Bronchial epithelial cell (primary cell): Measurements from ENCODE around the gene IFITM1. TPM values are rescaled to one million over a fixed set of nuclear protein-coding genes. Genes with fewer than 3 reads are reported as not detected.

Experiments used
- DNase-seq: peaks from one replicate; pipeline ENCODE4 v3.0.0-alpha.2; 2010; ENCODE audit warnings: low read depth
- FAIRE-seq: peaks from 2 replicates; lab custom pipeline; 2011; peaks lifted over from hg19 to GRCh38; lab: Jason Lieb, UNC
- H3K27me3 ChIP-seq: 2 replicates; pipeline ENCODE4 v1.5.1; 2011; ENCODE audit warnings: low read length; ENCODE audit not compliant: control insufficient read depth, insufficient read depth
- H3K36me3 ChIP-seq: 2 replicates; pipeline ENCODE4 v1.5.1; 2011; ENCODE audit warnings: low read length; ENCODE audit not compliant: control insufficient read depth, insufficient read depth
- H3K4me3 ChIP-seq: 2 replicates; pipeline ENCODE4 v1.5.1; 2011; ENCODE audit warnings: mild to moderate bottlenecking, low read depth, low read length, control low read depth
- total RNA-seq: library from RNA; depleted of rRNA; stranded (reverse); fragments of >200 nt; gene quantifications from 2 replicates; pipeline ENCODE4 v1.2.1, GENCODE V29; 2014
- TF ChIP-seq, protein P1 (sequence below): IDR thresholded peaks from 2 replicates; pipeline ENCODE4 v1.5.1; 2011; ENCODE audit warnings: mild to moderate bottlenecking, moderate library complexity, low read length, control low read depth, inconsistent platforms; ENCODE audit not compliant: insufficient read depth, severe bottlenecking

The IFITM1 gene
- total RNA-seq, 1 donor from 2014 or later = 1.8 TPM

DNA sequence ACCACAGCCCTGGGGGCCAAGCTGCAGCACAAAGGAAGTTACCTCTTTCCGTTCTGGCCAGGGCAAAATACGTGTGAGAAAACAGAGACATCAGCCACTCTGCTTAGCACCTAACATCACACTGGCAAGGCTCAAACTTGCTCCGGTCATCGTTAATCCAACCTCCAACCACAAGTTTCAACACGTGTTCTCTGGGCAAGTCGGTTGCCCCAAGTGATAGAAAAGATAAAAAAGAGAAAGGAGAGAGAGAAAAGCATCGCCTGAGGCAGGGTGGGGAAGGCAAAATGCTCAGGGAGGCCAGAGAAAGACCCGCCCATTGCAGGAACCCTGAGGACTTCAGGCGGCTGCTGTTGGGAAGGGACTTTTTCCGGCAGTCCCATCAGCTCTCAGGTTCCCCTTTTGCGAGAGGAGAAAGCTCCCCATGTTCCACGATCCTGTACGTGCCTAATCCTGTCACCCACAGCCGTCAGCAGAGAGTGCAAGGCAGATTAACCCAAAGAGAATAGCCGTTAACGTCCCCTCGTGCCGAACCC lies 36.9 kb downstream of the IFITM1 start:
- H3K27me3 ChIP-seq = no peaks in the 10 kb centered on the region
- FAIRE-seq (no peak), DNase-seq (peak; percentile 79)
- TF ChIP-seq, protein P1, sequence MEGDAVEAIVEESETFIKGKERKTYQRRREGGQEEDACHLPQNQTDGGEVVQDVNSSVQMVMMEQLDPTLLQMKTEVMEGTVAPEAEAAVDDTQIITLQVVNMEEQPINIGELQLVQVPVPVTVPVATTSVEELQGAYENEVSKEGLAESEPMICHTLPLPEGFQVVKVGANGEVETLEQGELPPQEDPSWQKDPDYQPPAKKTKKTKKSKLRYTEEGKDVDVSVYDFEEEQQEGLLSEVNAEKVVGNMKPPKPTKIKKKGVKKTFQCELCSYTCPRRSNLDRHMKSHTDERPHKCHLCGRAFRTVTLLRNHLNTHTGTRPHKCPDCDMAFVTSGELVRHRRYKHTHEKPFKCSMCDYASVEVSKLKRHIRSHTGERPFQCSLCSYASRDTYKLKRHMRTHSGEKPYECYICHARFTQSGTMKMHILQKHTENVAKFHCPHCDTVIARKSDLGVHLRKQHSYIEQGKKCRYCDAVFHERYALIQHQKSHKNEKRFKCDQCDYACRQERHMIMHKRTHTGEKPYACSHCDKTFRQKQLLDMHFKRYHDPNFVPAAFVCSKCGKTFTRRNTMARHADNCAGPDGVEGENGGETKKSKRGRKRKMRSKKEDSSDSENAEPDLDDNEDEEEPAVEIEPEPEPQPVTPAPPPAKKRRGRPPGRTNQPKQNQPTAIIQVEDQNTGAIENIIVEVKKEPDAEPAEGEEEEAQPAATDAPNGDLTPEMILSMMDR = no peak
- no peak overlapping the region for H3K4me3 ChIP-seq
- no peaks in the 10 kb centered on the region for H3K36me3 ChIP-seq

DNA sequence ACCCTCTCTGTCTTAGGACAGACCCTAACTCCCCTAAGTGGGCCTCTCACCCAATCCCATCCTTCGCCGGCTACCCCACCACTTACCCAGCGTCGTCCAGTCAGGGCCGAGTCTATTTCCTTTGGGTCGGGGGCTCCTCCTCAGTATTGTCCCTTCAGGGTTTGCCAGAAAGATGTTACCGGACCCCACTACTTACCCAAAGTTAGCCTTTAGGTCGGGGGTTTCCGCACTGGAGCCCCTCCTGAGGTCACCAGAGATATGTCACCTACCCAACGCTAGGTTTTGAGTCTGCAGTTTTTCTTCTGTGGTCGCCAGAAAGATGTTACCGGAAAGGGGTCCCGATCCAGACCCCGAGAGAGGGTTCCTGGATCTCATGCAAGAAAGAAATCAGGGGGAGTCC lies 37.6 kb downstream of the IFITM1 start:
- H3K36me3 ChIP-seq = no peaks in the 10 kb centered on the region
- H3K27me3 ChIP-seq = no peaks in the 10 kb centered on the region
- no peak overlapping the region for H3K4me3 ChIP-seq
- DNase-seq = no peak
- FAIRE-seq = no peak
- TF ChIP-seq, protein P1 = no peak

DNA sequence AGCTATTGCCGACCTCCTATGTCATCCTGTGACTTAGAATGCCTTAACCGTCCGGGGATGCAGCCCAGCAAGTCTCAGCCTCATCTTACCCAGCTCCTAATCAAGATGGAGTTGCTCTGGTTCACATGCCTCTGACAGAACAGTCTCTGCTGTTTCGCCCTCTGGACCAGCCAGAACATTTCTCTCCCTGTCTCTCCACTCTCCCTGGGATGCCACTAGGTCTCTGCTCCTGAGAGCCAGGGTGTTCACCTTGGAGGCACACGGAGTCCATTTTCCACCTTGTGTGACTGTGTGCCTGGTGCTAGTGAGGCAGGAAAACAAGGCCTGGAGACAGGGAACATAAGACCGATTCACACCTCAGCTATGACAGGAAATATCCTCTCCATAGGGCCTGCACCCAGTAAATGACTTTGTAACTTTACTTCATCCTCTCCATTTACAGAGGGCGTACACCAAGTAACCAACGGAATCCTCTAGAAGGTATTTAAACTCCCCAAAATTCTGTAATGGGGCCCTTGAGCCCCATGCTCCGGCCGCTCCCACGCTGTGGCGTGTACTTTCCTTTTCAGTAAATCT lies 38.7 kb downstream of the IFITM1 start:
- FAIRE-seq = no peak
- no peak for DNase-seq
- Histone ChIP-seq H3K4me3 (no peak overlapping the region), H3K27me3 (no peaks in the 10 kb centered on the region), H3K36me3 (no peaks in the 10 kb centered on the region)
- TF ChIP-seq, protein P1 = no peak

DNA sequence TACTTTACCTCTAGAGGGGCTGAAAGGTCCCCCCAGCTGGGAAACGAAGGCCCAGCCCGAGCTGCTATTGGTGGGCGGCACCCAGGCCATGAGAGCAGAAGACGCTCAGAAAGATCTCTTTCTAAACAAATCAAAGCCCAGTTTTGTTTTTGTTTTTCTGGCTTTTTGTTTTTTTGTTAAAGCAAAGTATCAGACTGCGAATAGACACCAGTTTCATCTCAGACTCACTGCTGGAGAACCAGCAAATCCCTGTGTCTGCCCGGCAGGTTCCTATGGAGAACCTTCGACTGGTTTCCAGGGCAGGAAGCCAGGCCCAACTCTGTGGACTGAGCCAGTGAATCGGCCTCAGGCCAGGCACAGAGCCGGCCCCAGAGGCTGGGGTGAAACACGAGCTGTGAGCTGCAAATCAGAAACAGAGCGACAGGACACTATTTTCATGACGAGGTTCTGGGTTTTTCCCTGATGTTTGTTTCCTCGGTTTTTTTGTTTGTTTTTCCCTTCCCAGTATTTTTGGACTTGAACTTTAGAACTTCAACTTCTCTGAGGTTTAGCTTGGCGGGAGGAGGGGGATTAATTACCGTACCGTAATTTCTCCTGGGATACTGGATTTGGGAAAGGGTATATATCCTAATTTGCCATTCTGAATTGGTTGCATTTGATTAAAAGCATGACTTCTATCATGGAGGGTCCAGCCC lies 39.5 kb downstream of the IFITM1 start:
- Histone ChIP-seq H3K36me3 (no peaks in the 10 kb centered on the region), H3K4me3 (no peak overlapping the region), H3K27me3 (no peaks in the 10 kb centered on the region)
- DNase-seq (peak; percentile 32), FAIRE-seq (no peak)
- TF ChIP-seq, protein P1 = no peak

DNA sequence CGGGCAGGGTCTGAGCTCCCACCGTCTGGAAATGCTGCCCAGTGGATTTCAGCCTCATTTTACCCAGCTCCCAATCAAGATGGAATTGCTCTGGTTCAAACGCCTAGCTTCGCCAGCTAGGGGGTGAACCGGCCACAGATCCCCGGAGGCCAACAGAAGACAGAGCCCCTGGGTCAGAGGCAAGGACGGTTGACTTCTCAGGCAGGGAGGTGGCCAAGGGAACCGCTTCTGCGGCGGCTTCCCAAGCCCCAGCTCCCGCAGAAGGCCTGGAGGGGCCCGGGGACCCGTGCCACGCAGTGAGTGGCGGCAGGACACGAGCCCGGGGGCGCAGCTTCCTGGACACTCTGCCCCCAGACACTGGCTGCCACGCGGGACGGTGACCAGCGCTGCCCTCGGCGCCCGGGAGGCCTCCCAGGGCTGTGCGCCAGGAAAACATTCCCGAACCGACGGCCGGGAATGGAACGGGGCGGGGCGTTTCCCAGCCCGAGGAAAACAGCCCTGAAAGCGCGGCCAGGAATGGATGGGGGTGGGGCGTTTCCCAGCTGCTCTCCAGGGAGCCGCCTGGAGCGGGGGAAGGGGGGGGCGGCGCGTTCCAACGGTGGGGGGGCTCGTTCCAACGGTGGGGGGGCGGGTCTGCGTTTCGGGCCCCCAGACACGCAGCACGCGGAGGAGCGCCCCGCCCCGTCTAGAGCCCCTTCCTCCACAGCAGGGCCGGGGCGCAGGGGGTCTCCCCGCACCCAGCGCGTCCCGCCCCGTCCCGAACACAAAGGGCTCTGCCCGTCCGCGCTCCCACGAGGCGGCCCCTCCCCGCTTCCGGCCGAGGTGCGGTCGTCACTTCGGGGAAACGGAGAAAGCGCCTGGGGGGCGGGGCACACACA lies 42.0 kb downstream of the IFITM1 start:
- H3K27me3 ChIP-seq = no peaks in the 10 kb centered on the region
- DNase-seq = peak; percentile 67
- FAIRE-seq = no peak
- H3K4me3 ChIP-seq = peak overlapping the region; percentile 42
- H3K36me3 ChIP-seq = no peaks in the 10 kb centered on the region
- TF ChIP-seq, protein P1 = no peak
